GM12878 (cell line): ENCODE measurements around the gene HSPA1A. TPM values are rescaled to one million over a fixed set of nuclear protein-coding genes. Genes with fewer than 3 reads are reported as not detected.

ENCODE experiments used
- NRF1 ChIP-seq: conservative IDR thresholded peaks from 2 replicates; pipeline ENCODE4 v1.6.1; 2011; ENCODE audit warnings: mild to moderate bottlenecking, low read depth, low read length, improper control_type of control experiment
- SIX5 ChIP-seq: IDR thresholded peaks from 2 replicates; pipeline ENCODE4 v1.6.1; 2011; ENCODE audit warnings: mild to moderate bottlenecking, low read depth, low read length, moderate library complexity; ENCODE audit not compliant: severe bottlenecking
- ZNF274 ChIP-seq: IDR thresholded peaks from one replicate; pipeline ENCODE4 v1.8.0; 2011; ENCODE audit not compliant: insufficient read length, insufficient read depth
- polyA plus RNA-seq, 11 experiments: library from polyadenylated mRNA; depleted of rRNA in 4 of 11; unstranded in 6 of 11; stranded (reverse) in 5 of 11; fragments of >200 nt; fragmentation: Nextera tagmentation in 4 of 11; fragmentation: Illumina TruSeq in 1 of 11; extraction: Ambion mirVana in 4 of 11; extraction: Trizol in 1 of 11; gene quantifications; 1 replicate in 1 of 11; 2 replicates in 10 of 11; pipeline versions ENCODE4 v1.2.1 to v1.2.3, GENCODE V29; 2011 to 2016; ENCODE audit warnings: inconsistent platforms in 2 of 11, missing spikeins in 2 of 11, low read depth in 1 of 11
- total RNA-seq, 4 experiments: library from RNA; depleted of rRNA in 3 of 4; stranded (reverse); fragments of >200 nt in 3 of 4; fragmentation: Illumina TruSeq in 1 of 4; extraction: Trizol in 1 of 4; gene quantifications; 2 replicates each; pipeline versions ENCODE4 v1.2.1 to v1.2.3, GENCODE V29; 2013 to 2021
- TF ChIP-seq, protein P1 (sequence below): fragments of 450-650 bp; IDR thresholded peaks from 2 replicates; pipeline ENCODE4 v1.6.1; 2017; ENCODE audit warnings: antibody characterized with exemption, mild to moderate bottlenecking, moderate library complexity
- TF ChIP-seq, protein P2 (sequence below): fragments of 450-650 bp; IDR thresholded peaks from 2 replicates; pipeline ENCODE4 v1.6.1; 2017; ENCODE audit warnings: mild to moderate bottlenecking, low read depth, inconsistent platforms; ENCODE audit not compliant: poor library complexity, severe bottlenecking
- TF ChIP-seq, protein P3 (sequence below): IDR thresholded peaks from 2 replicates; pipeline ENCODE4 v1.6.1; 2011; ENCODE audit warnings: borderline replicate concordance, low read depth, mild to moderate bottlenecking, moderate library complexity, mixed read lengths, low read length; ENCODE audit not compliant: insufficient read depth; ENCODE audit errors: extremely low read length
- TF ChIP-seq, protein P4 (sequence below): fragments of 450-650 bp; IDR thresholded peaks from 2 replicates; pipeline ENCODE4 v1.6.1; 2018; ENCODE audit warnings: borderline replicate concordance, mild to moderate bottlenecking; ENCODE audit not compliant: partially characterized antibody
- TF ChIP-seq, protein P5 (sequence below): fragments of 450-650 bp; IDR thresholded peaks from 2 replicates; pipeline ENCODE4 v1.6.1; 2017; ENCODE audit warnings: mild to moderate bottlenecking

The HSPA1A gene
- total and polyA plus RNA-seq, 10 of the 15 experiments (the other 5 are each of a cell fraction or from before 2014, with no cell fraction given): 0.29 to 51.8 (median 17.5) TPM

DNA sequence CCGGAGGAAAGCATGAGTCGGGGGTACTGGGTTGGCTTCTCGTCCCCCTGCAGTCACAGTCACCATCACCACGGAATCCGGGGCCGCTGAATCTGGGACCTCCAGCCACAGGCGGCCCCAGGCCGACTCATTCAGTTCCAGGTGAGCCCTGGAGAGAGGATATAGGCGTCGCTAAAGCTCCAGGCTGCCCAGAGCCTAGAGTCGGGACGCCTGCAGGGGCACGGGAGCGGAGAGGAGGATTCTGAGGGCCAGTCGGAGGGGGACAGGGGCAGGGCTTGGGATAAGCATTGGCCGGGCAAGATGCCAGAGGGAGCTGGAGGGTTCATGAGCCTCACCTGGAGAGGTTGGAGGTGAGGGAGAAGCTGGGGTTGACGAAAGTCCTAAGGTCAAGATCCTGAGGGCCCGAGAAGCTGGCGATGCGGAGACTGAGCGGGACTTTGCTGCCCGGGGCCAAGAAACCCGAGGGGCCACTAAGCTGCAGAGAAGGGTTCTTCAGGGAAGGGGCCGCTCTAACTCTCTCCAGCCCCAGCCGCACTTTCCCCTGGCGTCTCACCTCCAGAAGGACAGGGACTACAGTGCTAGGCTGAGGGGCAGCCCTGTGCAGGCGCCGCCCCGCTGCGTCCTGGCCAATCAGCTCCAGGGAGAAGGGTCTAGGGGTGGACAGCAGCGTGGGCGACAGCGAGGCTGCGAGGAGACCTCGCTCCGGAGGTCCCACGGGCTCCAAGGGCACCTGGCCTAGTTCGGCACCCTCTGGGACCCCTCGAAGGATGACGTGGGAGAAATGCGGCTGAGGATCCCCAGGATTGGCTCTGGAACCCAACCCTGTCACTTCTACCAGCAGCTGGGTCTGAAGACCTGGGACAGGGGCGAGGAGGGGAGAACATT lies 49.2 kb upstream of the HSPA1A start (continued):
- TF ChIP-seq, protein P1, sequence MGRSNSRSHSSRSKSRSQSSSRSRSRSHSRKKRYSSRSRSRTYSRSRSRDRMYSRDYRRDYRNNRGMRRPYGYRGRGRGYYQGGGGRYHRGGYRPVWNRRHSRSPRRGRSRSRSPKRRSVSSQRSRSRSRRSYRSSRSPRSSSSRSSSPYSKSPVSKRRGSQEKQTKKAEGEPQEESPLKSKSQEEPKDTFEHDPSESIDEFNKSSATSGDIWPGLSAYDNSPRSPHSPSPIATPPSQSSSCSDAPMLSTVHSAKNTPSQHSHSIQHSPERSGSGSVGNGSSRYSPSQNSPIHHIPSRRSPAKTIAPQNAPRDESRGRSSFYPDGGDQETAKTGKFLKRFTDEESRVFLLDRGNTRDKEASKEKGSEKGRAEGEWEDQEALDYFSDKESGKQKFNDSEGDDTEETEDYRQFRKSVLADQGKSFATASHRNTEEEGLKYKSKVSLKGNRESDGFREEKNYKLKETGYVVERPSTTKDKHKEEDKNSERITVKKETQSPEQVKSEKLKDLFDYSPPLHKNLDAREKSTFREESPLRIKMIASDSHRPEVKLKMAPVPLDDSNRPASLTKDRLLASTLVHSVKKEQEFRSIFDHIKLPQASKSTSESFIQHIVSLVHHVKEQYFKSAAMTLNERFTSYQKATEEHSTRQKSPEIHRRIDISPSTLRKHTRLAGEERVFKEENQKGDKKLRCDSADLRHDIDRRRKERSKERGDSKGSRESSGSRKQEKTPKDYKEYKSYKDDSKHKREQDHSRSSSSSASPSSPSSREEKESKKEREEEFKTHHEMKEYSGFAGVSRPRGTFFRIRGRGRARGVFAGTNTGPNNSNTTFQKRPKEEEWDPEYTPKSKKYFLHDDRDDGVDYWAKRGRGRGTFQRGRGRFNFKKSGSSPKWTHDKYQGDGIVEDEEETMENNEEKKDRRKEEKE: no peak
- TF ChIP-seq, protein P2, sequence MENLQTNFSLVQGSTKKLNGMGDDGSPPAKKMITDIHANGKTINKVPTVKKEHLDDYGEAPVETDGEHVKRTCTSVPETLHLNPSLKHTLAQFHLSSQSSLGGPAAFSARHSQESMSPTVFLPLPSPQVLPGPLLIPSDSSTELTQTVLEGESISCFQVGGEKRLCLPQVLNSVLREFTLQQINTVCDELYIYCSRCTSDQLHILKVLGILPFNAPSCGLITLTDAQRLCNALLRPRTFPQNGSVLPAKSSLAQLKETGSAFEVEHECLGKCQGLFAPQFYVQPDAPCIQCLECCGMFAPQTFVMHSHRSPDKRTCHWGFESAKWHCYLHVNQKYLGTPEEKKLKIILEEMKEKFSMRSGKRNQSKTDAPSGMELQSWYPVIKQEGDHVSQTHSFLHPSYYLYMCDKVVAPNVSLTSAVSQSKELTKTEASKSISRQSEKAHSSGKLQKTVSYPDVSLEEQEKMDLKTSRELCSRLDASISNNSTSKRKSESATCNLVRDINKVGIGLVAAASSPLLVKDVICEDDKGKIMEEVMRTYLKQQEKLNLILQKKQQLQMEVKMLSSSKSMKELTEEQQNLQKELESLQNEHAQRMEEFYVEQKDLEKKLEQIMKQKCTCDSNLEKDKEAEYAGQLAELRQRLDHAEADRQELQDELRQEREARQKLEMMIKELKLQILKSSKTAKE: no peak
- TF ChIP-seq, protein P3, sequence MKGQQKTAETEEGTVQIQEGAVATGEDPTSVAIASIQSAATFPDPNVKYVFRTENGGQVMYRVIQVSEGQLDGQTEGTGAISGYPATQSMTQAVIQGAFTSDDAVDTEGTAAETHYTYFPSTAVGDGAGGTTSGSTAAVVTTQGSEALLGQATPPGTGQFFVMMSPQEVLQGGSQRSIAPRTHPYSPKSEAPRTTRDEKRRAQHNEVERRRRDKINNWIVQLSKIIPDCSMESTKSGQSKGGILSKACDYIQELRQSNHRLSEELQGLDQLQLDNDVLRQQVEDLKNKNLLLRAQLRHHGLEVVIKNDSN: no peak
- TF ChIP-seq NRF1: no peak
- no peak for TF ChIP-seq ZNF274
- TF ChIP-seq, protein P4, sequence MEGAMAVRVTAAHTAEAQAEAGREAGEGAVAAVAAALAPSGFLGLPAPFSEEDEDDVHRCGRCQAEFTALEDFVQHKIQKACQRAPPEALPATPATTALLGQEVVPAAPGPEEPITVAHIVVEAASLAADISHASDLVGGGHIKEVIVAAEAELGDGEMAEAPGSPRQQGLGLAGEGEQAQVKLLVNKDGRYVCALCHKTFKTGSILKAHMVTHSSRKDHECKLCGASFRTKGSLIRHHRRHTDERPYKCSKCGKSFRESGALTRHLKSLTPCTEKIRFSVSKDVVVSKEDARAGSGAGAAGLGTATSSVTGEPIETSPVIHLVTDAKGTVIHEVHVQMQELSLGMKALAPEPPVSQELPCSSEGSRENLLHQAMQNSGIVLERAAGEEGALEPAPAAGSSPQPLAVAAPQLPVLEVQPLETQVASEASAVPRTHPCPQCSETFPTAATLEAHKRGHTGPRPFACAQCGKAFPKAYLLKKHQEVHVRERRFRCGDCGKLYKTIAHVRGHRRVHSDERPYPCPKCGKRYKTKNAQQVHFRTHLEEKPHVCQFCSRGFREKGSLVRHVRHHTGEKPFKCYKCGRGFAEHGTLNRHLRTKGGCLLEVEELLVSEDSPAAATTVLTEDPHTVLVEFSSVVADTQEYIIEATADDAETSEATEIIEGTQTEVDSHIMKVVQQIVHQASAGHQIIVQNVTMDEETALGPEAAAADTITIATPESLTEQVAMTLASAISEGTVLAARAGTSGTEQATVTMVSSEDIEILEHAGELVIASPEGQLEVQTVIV: no peak
- TF ChIP-seq SIX5: no peak
- TF ChIP-seq, protein P5, sequence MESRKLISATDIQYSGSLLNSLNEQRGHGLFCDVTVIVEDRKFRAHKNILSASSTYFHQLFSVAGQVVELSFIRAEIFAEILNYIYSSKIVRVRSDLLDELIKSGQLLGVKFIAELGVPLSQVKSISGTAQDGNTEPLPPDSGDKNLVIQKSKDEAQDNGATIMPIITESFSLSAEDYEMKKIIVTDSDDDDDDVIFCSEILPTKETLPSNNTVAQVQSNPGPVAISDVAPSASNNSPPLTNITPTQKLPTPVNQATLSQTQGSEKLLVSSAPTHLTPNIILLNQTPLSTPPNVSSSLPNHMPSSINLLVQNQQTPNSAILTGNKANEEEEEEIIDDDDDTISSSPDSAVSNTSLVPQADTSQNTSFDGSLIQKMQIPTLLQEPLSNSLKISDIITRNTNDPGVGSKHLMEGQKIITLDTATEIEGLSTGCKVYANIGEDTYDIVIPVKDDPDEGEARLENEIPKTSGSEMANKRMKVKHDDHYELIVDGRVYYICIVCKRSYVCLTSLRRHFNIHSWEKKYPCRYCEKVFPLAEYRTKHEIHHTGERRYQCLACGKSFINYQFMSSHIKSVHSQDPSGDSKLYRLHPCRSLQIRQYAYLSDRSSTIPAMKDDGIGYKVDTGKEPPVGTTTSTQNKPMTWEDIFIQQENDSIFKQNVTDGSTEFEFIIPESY: no peak
